CD4-positive, alpha-beta T cell treated with Interleukin-17A for 1 hour (primary cell): ENCODE measurements around the gene RSBN1L.

Source experiments
- DNase-seq: peaks from one replicate; pipeline ENCODE4 v3.0.0-alpha.2; 2020

Gene RSBN1L

DNA sequence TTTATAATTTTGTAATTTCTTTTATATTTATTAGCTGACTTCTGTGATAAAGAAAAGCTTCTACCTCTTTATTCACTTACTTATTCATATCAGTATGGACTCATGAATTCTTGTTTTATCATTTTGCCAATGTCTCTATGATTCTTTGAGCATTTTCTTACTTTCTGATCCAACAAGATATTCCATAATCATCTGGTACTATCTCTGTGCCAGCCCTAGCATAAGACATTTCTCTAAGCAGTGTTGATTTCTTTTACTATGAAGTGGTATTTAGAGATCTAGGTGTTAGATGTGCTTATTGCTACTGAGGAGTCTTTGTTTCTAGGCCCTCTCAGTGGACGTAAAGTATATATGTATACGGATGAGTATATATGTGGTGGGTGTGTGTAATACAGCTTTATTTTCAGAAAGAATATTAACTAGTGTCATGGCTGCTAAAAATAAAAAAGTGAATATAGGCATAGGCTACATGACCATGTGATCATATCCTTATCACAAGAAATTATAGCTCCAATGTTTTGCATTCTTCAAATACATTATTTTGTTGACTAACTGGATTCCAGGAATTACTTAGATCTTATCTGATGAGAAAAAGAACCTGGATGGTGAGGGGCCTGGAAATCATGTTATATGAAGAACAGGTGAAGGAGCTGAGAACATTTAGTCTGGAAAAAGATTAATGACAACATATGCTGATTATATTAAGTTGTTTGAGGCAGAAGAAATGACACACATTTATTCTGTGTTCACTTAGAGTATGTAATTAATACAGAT, 115.4 kb downstream of the RSBN1L start:
- no peak for DNase-seq

DNA sequence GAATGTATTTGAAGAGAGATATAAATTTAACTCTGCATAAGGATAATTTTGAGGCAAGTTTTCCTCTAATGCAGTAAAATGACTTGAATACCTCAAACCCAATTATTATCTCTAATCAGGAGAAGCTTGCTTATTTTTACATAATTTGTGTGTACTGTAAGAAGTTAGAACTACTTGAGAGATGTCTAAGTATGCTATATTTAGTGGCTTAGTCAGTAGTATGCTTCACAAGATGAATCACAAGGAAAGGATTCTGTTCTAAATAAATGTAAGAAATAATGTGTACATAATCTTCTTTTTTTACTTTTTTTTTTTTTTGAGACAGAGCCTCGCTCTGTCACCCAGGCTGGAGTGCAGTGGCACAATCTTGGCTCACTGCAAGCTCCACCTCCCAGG, 116.0 kb downstream of the RSBN1L start:
- DNase-seq, result no peak

DNA sequence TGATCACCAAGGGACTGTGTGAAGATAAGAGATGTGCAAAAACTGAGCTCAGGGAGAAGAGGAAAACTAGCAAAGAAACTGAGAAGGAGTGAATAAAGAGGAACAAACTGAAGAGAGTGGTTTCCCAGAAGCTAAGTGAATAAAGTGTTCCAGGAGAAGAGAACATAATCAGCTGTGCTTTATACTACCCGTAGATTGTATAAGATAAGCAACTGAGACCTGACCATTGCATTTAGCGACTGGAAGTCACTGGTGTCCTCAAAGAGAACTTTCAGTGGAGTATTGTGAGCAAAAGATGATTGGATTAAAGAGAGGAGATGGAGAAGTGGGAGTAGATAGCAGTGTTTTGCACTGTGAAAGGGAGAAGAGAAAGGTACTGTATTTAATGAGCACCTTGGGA, 116.9 kb downstream of the RSBN1L start:
- no peak for DNase-seq

DNA sequence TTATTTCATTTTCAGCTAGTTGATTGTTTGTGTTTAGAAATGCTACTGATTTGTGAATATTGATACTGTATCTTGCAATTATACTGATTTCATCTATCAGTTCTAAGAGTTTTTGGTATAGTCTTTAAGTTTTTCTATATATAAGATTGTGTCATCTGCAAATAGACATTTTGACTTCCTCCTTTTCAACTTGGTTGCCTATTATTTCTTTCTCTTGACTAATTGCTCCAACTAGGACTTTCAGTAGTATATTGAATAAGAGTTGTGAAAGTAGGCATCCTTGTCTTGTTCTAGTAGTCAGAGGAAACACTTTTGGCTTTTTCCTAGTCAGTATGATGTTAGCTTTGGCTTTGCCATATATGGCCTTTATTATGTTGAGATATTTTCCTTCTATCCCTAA, 122.8 kb downstream of the RSBN1L start:
- no peak for DNase-seq

DNA sequence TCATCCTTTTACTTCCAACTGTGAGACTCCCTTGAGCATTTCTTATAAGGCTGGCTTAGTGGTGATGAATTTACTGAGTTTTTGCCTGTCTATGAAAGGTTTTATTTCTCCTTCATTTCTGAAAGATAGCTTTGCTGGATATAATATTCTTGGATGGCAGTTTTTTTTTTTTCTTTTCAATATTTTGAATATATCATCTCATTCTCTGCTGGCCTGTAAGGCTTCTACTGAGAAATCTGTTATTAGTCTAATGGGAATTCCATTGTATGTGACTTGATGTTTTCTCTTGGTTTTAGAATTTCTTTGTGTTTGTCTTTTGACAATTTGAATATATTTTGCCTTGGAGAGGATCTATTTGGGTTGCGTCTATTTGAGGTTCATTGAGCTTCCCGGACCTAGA, 124.7 kb downstream of the RSBN1L start:
- DNase-seq, result no peak

DNA sequence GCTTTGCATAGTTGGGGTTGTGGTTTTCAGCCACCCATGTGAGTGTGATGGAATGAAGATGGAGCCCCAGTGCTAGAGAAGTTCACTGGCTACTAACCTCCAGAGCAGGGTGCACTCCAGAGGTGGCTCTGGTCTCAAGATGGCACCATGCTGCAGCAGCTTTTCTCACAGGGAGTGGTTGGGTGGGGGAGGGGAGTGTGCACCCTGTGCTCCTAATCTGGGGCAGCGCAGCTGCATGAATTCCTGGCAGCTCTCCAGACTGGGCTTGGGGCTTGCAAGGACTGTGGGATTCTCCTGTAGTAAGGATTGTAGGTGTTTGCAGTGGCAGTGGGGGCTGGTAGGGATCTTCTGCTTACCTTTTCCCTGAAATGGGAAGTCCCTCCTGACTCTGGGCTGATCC, 126.0 kb downstream of the RSBN1L start:
- DNase-seq, result no peak

DNA sequence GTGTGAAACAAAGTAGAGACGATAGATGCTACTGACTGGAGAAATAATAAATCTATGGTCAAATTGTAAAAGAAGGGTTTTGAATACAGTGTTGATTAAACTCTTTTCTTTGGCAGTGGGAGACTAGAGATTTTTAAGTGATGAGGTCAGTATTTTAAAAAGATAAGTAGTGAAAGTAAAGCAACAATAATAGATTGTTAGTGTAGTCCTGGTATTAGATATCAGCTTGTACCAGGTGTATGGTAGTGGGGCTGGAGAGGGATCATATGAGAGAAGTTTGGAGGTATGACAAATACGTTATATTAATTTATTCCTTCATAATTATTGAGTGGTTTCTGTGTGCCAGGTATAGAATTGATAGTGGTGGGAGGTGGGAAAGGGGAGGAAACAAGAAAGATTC, 127.5 kb downstream of the RSBN1L start:
- no peak for DNase-seq

DNA sequence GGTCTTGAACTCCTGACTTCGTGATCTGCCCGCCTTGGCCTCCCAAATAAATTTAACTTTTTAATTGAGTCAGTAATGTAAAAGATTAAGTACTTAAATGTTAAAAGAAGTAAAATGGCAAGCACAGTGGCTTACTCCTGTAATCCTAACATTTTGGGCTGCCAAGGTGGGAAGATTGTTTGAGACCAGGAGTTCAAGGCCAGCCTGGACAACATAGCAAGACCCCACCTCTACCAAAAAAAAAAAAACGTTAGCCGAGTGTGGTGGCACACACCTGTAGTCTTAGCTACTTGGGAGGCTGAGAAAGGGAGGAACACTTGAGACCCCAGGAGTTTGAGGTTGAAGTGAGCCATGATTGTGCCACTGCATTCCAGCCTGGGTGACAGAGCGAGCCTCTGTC, 128.4 kb downstream of the RSBN1L start:
- DNase-seq, result no peak

DNA sequence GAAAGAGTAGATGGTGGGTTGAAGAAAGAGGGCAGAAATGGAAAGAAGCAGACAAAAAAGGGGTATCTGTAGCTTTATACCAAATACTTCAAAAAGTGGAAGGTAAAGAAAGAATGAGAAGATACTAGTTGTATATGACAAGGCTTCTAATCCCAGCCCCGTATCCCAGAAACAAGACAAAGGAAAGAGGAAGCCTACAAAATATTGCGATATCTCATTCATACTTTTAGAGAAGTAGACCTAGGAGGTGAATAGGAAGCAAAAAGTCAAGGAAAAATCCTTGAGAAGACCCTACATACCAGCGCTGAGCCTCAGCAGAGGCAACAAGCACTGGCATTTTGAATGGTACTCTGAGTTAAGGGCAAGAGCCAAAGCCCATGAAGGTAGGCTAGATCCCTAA, 128.9 kb downstream of the RSBN1L start:
- DNase-seq, result no peak

DNA sequence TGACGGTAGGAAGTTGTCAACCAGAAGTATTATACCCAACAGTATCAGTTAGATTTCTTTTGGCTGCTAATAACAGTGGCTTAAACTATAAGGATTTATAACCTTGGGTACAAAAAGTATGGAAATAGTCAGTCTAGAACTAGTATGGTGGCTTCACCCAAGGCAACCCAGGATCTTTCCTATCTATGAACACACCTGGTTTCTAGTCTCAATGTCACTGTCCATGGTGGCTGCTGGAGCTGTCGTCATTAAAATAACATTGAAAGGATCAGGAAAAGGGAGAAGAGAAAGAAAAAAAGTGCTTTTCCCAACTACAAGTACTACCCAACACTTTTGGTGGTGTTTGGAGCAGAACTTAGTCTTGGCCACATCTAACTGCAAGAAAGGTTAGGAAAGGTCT, 130.0 kb downstream of the RSBN1L start:
- DNase-seq, result no peak

DNA sequence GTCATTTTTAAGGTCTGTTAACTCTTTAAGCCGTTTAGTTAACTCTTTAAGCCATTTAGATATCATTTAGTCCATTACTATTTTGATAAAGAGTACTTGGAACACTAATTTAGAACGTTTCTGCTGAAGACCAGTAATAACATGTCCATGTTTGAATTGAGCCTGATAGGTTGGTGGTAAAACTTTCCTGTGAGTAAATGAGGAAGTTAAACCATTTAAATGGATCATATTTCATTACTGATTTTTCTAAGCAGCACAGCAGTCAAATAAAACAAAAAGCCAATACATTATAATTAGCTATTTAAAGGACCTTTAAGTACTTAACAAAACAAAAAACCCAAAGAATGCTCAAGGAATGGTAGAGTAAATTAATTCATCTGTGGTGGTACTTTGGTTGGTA, 131.7 kb downstream of the RSBN1L start:
- DNase-seq, result no peak

DNA sequence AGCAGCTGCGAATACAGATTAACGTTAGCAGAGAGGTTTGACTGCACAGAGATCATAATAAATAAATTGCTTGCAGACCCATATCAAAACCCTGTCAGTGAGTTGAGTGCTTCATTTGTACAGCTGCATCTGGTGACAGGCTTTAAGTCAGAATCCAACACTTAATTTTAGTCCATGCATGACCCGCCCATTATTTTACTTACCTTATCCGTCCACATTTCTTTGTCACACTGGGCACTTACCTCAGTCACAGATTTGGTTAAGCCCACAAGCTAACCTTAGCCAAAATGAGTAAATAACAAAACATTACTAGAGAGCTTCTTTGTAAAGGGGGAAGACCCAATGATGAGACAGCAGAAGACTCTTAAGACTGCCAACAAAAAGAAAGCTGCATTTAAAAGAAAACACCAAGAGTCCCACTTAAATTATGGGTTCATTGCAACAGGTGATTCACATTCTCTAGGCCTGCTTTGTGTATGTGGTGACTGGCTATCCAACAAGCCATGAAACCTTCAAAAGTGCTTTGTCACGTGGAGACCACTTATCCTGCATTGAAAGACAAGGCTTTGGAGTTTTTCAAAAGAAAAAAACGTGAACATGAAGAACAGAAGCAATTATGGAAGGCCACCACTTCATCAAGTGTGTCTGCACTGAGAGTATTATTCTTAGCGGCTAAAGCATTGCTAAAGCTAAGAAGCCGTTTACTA, 134.5 kb downstream of the RSBN1L start:
- no peak for DNase-seq

DNA sequence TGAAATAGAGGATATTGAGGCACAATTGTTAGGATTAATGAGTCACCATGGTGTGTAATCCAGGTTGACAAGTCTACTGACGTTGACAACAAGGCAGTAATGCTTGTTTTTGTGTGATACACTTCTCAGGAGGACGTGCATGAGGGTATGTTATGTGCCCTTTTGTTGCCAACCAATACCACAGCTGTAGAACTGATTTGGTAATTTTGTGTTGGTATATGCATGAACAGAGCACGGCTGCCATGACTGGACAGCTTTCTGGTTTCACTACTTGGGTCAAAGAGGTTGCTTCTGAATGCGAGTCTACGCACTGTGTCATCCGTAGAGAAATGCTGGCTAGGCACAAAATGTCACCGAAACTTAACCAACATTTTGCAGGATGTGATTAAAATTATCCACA, 135.2 kb downstream of the RSBN1L start:
- DNase-seq, result peak; percentile 21

DNA sequence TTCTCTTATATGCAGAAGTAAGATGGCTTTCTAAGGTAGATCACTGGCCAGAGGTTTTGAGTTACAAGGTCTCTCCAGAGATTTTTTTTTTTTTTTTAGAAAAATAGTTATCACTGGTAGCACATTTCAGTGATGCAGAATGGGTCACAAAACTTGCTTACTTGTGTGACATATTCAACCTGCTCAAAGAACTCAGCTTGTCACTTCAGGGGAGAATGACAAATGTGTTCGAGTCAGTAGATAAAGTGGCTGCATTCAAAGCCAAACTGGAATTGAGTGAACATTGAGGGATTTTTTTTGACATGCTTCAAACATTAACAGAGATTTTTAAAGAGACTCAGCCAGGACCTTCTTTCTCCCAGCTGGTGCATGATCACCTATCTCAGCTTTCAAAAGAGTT, 135.7 kb downstream of the RSBN1L start:
- no peak for DNase-seq
